ENCODE results near the gene XK.

DNA sequence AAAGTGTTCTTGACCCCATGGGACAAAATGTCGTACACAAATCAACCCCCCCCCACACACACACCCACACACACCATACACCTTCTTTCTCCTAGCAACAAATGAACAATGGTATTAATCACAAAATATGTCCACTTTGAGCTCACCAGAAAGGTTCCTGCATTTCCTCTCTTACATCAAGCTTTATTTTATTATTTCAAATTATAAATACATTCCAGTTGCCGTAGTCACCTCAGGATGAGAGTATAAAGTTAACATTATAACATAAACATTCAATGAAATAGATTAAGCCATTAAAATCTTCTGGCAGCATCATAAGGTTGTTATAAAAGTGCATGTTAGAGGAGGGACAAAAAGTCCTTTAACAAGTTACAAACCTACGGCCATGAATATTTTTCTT, 7.3 kb downstream of the XK start:
- TF ChIP-seq, protein P1, sequence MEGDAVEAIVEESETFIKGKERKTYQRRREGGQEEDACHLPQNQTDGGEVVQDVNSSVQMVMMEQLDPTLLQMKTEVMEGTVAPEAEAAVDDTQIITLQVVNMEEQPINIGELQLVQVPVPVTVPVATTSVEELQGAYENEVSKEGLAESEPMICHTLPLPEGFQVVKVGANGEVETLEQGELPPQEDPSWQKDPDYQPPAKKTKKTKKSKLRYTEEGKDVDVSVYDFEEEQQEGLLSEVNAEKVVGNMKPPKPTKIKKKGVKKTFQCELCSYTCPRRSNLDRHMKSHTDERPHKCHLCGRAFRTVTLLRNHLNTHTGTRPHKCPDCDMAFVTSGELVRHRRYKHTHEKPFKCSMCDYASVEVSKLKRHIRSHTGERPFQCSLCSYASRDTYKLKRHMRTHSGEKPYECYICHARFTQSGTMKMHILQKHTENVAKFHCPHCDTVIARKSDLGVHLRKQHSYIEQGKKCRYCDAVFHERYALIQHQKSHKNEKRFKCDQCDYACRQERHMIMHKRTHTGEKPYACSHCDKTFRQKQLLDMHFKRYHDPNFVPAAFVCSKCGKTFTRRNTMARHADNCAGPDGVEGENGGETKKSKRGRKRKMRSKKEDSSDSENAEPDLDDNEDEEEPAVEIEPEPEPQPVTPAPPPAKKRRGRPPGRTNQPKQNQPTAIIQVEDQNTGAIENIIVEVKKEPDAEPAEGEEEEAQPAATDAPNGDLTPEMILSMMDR (IDR thresholded peaks at IDR 0.05 in 8 of 11, conservative IDR thresholded peaks at IDR 0.05 in 3 of 11) = no peak
- TF ChIP-seq POLR2AphosphoS5 (IDR thresholded peaks at IDR 0.05) = no peak

All from spleen (tissue), 7 donors.